ENCODE results near the gene OPCML. TPM values are rescaled to one million over a fixed set of nuclear protein-coding genes. Genes with fewer than 3 reads are reported as not detected.

Gene OPCML
- total and polyA plus RNA-seq, 2 donors (not counting 1 experiment from before 2014, with no cell fraction given) = 0.99 to 2.8 TPM

DNA sequence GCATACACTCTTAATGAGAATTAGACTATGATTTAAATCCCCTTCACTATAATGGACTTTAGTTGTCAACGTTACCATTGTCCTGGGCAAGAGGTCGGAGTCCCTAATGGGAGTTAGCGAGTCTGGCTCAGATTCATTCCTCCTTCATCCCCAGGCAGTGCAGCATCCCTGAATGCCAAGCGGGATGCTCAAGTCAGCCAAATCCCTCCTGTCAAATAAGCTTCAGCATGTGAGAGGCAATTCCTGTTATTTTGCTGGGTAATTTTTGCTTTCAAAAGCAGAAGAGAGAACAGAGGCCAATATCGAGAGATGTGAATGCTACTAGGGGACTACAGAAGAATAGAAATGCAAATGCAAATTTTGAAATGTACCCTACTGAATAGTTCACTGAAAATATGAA lies 186.2 kb downstream of the OPCML start:
- Histone ChIP-seq H3K9me3 (ENCODE audit: control insufficient read depth, insufficient read depth, low read depth, low read length) (no peaks in the 10 kb centered on the region), H3K4me1 (ENCODE audit: control insufficient read depth, extremely low read depth, insufficient read depth, low read length) (no peaks in the 10 kb centered on the region), H4K20me1 (ENCODE audit: control insufficient read depth, extremely low read depth, insufficient read depth, low read length) (no peaks in the 10 kb centered on the region), H3K27ac (ENCODE audit: insufficient read depth, low read length) (no peak overlapping the region), H3K27me3 (ENCODE audit: control insufficient read depth, insufficient read depth, low read length) (no peaks in the 10 kb centered on the region), H3K4me2 (ENCODE audit: extremely low read depth, insufficient read depth, low read length) (no peak overlapping the region), H3K9ac (ENCODE audit: insufficient read depth, low read length) (no peak overlapping the region), H3K36me3 (ENCODE audit: control insufficient read depth, insufficient read depth, low read length) (no peaks in the 10 kb centered on the region), H3K4me3 (replicated peaks in 1 of 4; ENCODE audit: control extremely low read depth in 1 of 4, insufficient read depth in 1 of 4, low read depth in 3 of 4, low read length in 4 of 4) (no peak overlapping the region), H2AFZ (ENCODE audit: low read length) (no peak overlapping the region), H3K79me2 (ENCODE audit: control insufficient read depth, insufficient read depth, low read length) (no peaks in the 10 kb centered on the region)
- DNase-seq (ENCODE audit: low read depth in 2 of 2) = no peak
- TF ChIP-seq, protein P1, sequence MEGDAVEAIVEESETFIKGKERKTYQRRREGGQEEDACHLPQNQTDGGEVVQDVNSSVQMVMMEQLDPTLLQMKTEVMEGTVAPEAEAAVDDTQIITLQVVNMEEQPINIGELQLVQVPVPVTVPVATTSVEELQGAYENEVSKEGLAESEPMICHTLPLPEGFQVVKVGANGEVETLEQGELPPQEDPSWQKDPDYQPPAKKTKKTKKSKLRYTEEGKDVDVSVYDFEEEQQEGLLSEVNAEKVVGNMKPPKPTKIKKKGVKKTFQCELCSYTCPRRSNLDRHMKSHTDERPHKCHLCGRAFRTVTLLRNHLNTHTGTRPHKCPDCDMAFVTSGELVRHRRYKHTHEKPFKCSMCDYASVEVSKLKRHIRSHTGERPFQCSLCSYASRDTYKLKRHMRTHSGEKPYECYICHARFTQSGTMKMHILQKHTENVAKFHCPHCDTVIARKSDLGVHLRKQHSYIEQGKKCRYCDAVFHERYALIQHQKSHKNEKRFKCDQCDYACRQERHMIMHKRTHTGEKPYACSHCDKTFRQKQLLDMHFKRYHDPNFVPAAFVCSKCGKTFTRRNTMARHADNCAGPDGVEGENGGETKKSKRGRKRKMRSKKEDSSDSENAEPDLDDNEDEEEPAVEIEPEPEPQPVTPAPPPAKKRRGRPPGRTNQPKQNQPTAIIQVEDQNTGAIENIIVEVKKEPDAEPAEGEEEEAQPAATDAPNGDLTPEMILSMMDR (conservative IDR thresholded peaks at IDR 0.05 in 1 of 2, IDR thresholded peaks at IDR 0.05 in 1 of 2; ENCODE audit: low read depth in 1 of 2, low read length in 2 of 2) = no peak
- no peak for TF ChIP-seq EZH2 (IDR thresholded peaks at IDR 0.05; ENCODE audit: low read length, missing control alignments)

DNA sequence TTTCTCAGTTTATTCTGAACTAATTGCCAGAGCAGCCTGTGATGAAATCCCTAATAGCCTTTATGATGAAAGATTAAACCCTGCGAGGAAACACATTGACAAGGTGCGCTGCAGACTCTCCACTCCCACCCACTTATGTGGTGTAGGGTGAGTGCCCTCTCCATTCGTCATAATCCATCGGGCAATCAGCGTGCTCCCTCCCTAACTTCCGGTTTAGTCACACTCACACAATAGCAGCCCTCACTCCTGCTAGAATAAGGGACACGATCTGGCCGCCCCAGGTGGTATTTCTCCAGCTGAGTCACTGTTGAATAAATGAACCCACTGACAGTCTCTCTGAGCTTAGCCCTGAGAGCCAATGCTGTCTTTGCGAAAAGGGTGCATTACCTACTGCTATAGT lies 188.3 kb downstream of the OPCML start:
- Histone ChIP-seq H3K27me3 (ENCODE audit: control insufficient read depth, insufficient read depth, low read length) (no peaks in the 10 kb centered on the region), H3K27ac (ENCODE audit: insufficient read depth, low read length) (no peak overlapping the region), H3K4me3 (replicated peaks in 1 of 4; ENCODE audit: control extremely low read depth in 1 of 4, insufficient read depth in 1 of 4, low read depth in 3 of 4, low read length in 4 of 4) (no peak overlapping the region), H3K9me3 (ENCODE audit: control insufficient read depth, insufficient read depth, low read depth, low read length) (no peaks in the 10 kb centered on the region), H3K4me1 (ENCODE audit: control insufficient read depth, extremely low read depth, insufficient read depth, low read length) (no peaks in the 10 kb centered on the region), H2AFZ (ENCODE audit: low read length) (no peak overlapping the region), H3K36me3 (ENCODE audit: control insufficient read depth, insufficient read depth, low read length) (no peaks in the 10 kb centered on the region), H3K4me2 (ENCODE audit: extremely low read depth, insufficient read depth, low read length) (no peak overlapping the region), H3K9ac (ENCODE audit: insufficient read depth, low read length) (no peak overlapping the region), H4K20me1 (ENCODE audit: control insufficient read depth, extremely low read depth, insufficient read depth, low read length) (no peaks in the 10 kb centered on the region), H3K79me2 (ENCODE audit: control insufficient read depth, insufficient read depth, low read length) (no peaks in the 10 kb centered on the region)
- peak in 1 of 2 donors; percentile 92 for DNase-seq (ENCODE audit: low read depth in 2 of 2)
- TF ChIP-seq, protein P1 (conservative IDR thresholded peaks at IDR 0.05 in 1 of 2, IDR thresholded peaks at IDR 0.05 in 1 of 2; ENCODE audit: low read depth in 1 of 2, low read length in 2 of 2) = no peak
- TF ChIP-seq EZH2 (IDR thresholded peaks at IDR 0.05; ENCODE audit: low read length, missing control alignments) = no peak

DNA sequence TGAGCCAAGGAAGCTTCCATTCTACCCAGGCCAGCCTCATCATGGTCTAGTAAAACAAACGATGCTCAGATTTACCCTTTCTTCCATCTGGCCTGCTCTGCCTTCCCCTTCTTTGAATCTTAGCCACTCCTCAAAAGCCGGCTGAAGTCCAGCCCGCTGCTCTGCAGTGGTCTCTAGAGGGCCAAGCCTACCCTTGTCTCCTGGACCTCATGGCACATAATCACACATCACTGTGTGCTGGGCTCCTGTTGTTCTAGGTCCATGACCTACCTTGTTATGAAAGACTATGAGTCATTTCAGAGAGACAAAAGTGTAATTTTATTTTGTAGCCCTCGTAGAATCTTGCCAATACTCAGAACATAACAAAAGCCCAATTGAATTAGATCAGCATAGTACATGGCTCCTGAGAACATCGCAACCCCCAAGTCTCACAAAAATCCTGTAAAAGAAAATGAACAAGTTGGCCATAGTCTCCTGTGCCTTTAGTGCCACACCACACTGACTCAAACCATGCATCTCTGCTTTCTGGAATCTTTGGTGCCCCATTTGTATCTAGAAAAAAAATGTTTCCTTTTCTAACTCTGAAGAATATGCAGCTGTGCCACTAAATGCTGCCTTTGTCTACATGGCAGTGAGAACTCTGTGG lies 192.7 kb downstream of the OPCML start:
- H3K27me3 ChIP-seq (ENCODE audit: control insufficient read depth, insufficient read depth, low read length) = no peaks in the 10 kb centered on the region
- H2AFZ ChIP-seq (ENCODE audit: low read length) = no peak overlapping the region
- H3K36me3 ChIP-seq (ENCODE audit: control insufficient read depth, insufficient read depth, low read length) = no peaks in the 10 kb centered on the region
- no peaks in the 10 kb centered on the region for H3K79me2 ChIP-seq (ENCODE audit: control insufficient read depth, insufficient read depth, low read length)
- no peak for TF ChIP-seq EZH2 (IDR thresholded peaks at IDR 0.05; ENCODE audit: low read length, missing control alignments)
- TF ChIP-seq, protein P1 (conservative IDR thresholded peaks at IDR 0.05 in 1 of 2, IDR thresholded peaks at IDR 0.05 in 1 of 2; ENCODE audit: low read depth in 1 of 2, low read length in 2 of 2) = no peak
- no peak overlapping the region for H3K4me2 ChIP-seq (ENCODE audit: extremely low read depth, insufficient read depth, low read length)
- no peak overlapping the region for H3K27ac ChIP-seq (ENCODE audit: insufficient read depth, low read length)
- no peak overlapping the region for H3K9ac ChIP-seq (ENCODE audit: insufficient read depth, low read length)
- H3K4me1 ChIP-seq (ENCODE audit: control insufficient read depth, extremely low read depth, insufficient read depth, low read length) = no peaks in the 10 kb centered on the region
- H3K9me3 ChIP-seq (ENCODE audit: control insufficient read depth, insufficient read depth, low read depth, low read length) = no peaks in the 10 kb centered on the region
- H4K20me1 ChIP-seq (ENCODE audit: control insufficient read depth, extremely low read depth, insufficient read depth, low read length) = no peaks in the 10 kb centered on the region
- no peak overlapping the region for H3K4me3 ChIP-seq (replicated peaks in 1 of 4; ENCODE audit: control extremely low read depth in 1 of 4, insufficient read depth in 1 of 4, low read depth in 3 of 4, low read length in 4 of 4)
- peak in 1 of 2 donors; percentile 7 for DNase-seq (ENCODE audit: low read depth in 2 of 2)
